GM21619 (cell line): ENCODE results near the gene IGSF22.

Source experiments
- ATAC-seq: cut with Tn5 transposase; IDR thresholded peaks from one replicate; pipeline ENCODE4 v1.9.1; 2021; ENCODE audit not compliant: unreplicated experiment

The IGSF22 gene

GRCh38 chr11:18726040-18726439 is at the start of gene IGSF22:
TSS of gene IGSF22 (minus strand) at chr11:18726188. CDS start at chr11:18724236, 1,952 bp downstream.
- ATAC-seq = no peak

DNA sequence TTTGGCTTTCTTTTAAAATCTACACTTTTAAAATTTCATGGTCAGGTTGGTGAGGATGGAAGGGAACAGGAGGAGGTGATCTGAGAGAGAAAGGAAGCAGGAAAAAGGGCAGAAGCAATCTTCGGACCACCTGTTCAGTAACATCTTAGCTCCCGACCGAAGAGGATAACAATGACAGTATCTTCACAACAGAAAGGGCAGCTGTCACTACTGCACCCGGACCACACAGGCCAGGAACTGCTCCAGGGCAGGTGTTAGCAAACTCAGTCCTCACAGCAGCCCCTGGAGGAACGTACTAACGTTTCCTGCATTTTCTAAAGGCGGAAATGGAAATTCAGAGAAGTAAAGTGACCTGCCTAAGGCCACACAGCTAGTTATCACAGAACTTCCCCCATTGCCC is 48.8 kb upstream of the IGSF22 start:
- ATAC-seq = no peak

DNA sequence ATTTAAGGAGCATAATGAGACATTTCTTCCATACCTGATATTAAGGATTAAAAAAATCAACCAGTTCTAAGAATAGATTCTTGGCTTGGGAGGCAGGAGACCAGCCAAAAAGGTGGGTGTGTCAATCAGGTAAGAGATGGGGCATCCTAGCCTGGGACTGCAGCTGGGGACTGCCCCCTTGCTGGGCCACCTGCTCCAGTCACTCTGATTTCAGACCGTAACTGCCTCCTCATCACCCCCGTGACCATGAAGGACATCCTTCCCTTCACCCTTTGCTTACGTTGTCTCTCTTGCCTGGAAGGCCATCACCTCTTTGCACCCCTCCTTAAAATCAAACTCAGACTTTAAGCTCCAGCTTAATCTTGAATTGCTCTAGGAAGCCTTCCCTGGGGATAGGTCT is 47.7 kb upstream of the IGSF22 start:
- ATAC-seq = no peak

GRCh38 chr11:18773104-18773503 is 47.1 kb upstream of the IGSF22 start:
- no peak for ATAC-seq

GRCh38 chr11:18772211-18772610 is 46.2 kb upstream of the IGSF22 start:
- ATAC-seq = no peak

DNA sequence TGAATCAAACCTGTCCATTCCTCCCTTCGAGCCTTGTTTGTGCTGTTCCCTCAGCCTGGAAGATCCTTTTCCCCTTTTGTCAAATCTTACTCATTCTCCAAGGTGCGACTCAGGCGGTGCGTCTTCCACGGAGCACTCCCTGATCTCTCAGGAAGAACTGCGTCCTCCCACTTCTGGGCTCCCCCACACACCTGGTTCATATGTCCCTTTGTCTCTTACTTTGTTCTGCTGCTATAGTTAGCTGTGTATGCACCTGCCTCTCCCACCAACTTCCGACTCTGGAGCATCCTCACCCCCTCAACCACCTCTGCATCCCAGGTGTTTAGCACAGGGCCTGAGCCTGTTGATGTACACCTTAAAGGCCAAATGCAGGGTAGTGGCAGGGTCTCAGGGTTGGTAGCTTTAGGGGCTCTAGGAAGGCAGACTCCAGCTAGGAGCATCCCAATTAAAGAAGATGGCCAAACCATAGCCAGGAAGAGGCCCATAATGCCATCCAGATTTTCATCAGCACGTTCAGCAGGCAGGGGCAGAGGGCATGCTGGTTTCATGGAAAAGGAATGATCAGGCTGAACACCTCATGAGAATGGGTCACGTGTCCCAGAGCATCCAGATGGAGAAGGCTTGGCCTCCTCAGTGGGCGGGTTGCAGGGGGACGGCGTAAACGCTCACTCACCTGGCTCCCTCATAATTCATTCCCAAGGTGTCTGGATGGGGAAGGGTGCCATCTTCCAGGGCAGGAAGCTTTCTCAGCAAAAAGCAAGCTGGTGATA is 45.5 kb upstream of the IGSF22 start:
- no peak for ATAC-seq

- no peak for ATAC-seq
Observed at GRCh38 chr11:18770479-18771125, 44.6 kb upstream of the IGSF22 start.

- ATAC-seq = peak; percentile 49
Observed at GRCh38 chr11:18769802-18770456, 43.9 kb upstream of the IGSF22 start.

DNA sequence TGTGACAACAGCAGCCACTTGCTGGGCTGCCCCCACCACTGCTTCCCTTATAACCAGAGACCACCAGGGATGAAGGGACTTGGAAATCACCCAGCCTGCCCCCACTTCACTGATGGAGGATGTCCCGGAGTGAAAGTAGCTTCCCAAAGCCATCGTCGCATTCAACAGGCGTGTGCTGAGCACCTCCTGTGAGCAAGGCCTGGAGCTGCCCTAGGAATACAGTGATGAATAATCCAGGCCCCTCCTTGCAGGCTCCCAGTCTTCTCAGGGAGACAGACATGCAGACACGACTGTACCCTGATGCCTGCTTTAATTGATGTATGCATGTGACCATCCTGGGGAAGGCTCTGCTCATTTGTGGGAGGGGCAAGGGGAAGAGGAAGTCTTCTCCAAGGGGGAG is 43.0 kb upstream of the IGSF22 start:
- ATAC-seq = no peak

- peak; percentile 81 for ATAC-seq
Observed at GRCh38 chr11:18768472-18768901, 42.5 kb upstream of the IGSF22 start.

- no peak for ATAC-seq
Observed at GRCh38 chr11:18766015-18766414, 40.0 kb upstream of the IGSF22 start.

- ATAC-seq = no peak
Observed at GRCh38 chr11:18765554-18765953, 39.6 kb upstream of the IGSF22 start.

DNA sequence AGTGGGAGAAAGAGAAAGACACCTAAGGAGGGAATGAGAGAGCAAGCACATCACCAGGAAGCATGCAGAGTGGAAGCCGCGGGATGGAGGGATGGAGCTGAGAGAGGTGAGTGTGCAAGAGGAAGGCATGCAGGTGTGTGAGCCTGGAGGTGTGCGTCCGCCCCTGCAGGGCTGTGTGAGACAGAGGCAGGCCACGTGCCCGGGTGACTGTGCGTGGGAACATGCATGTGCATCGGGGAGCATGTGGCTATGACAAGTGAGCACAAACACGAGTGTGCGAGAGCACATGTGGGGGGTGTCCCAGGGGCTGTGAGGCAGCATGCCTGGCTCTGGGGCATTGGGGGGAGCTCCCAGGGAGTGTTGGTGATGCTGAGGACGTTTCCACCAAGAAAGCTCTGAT is 35.8 kb upstream of the IGSF22 start:
- ATAC-seq = no peak

DNA sequence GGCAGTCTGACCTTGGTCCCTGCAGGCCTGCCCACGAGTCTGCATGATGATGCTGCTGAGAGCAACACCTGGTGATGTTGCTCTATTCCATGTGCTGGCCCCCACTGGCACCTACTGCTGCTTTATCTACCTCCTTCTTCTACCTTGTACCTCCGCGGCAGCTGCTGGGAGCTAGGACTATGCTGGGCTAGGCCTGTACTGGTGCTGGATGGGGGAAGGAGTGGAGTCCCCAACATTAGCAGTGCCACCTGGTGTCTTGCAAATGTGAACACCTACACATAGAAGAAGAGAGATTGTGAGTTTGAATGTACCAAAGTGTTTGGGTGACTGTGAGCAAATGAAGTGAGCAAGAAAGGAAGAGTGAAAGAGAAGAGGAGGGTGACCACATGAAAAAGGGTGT is 35.2 kb upstream of the IGSF22 start:
- ATAC-seq = no peak

DNA sequence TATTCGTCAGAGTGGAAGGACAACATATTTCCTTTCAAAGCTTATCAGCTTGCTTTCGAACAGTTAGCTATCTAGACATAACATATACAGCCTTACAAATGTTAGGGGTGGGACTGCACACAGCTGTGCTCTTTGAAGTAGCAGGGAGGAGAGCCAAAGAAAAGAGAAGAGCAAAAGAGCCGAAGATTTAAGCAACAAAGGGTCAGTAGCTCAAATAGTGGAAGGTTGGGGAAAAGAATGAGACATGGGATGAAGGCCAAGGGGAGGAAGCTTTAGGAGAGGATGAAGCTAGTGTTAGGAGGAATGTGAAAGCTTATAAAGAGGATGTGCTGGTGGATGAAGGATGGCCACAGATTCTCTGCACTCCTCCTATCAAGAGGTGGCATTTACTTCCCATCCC is 31.8 kb upstream of the IGSF22 start:
- no peak for ATAC-seq

- no peak for ATAC-seq
Observed at GRCh38 chr11:18756889-18757288, 30.9 kb upstream of the IGSF22 start.

DNA sequence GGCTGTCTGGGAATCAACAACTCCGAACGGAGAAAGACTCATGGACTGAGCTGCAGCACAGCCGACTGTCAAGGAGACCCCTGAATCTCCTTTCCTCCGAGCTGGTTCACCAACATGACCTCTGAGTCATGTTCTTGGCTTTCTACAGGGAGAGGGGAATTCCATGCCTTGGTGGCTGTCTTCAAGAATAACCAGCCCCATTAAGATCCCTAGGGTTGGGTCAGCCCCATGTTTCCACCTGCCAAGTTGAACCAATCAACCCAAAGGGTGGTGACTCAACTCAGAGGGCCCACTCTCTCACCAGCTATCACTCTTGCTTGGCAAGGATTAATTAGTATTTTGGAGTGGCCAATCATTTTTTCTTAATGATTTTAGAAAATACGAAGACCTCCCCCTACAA is 28.3 kb upstream of the IGSF22 start:
- no peak for ATAC-seq

GRCh38 chr11:18752502-18752901 is 26.5 kb upstream of the IGSF22 start:
- no peak for ATAC-seq

DNA sequence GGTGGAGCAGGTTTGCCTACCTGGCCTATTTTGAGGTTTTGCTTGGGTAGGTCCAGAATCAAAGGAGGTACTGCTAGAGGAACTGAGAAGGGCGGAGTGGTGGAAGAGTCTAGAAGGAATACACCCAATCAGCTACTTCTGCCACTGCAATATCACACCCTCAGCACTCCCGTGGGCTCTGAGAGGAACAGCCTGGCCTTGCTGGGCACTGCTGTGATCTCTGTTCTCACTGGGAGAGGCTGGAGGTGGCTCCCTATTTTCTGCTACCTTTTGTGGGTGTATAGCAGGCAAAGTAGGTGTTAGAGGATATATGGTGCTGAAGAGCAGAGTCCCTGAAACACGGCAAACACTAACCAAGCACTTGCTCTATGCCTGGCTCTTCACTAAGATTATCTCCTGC is 25.0 kb upstream of the IGSF22 start:
- no peak for ATAC-seq

GRCh38 chr11:18749681-18750319 is 23.8 kb upstream of the IGSF22 start:
- ATAC-seq = no peak

- no peak for ATAC-seq
Observed at GRCh38 chr11:18748766-18749365, 22.9 kb upstream of the IGSF22 start.
